Liver (tissue), 3 donors: Measurements from ENCODE around the gene ASIC4.

ENCODE experiments used
- EGR1 ChIP-seq, 2 donors: IDR thresholded peaks; 2 replicates each; pipeline ENCODE4 v1.6.1; 2016 to 2018; ENCODE audit warnings: antibody characterized with exemption in 2 of 2, low read depth in 2 of 2
- GABPA ChIP-seq, 2 donors: IDR thresholded peaks in 1 of 2; conservative IDR thresholded peaks in 1 of 2; 2 replicates each; pipeline ENCODE4 v1.6.1; 2016; ENCODE audit warnings: antibody characterized with exemption in 2 of 2, mild to moderate bottlenecking in 1 of 2, moderate library complexity in 1 of 2
- HNF4A ChIP-seq, 2 donors: conservative IDR thresholded peaks; 2 replicates each; pipeline ENCODE4 v1.6.1; 2016; ENCODE audit warnings: antibody characterized with exemption in 2 of 2, mild to moderate bottlenecking in 2 of 2
- JUND ChIP-seq, 2 donors: IDR thresholded peaks; 2 replicates each; pipeline ENCODE4 v1.6.1; 2016; ENCODE audit warnings: antibody characterized with exemption in 2 of 2
- NR2F2 ChIP-seq: IDR thresholded peaks from 2 replicates; pipeline ENCODE4 v1.6.1; 2016; ENCODE audit warnings: antibody characterized with exemption
- RAD21 ChIP-seq, 2 donors: IDR thresholded peaks; 2 replicates each; pipeline ENCODE4 v1.6.1; 2016; ENCODE audit warnings: antibody characterized with exemption in 2 of 2, mild to moderate bottlenecking in 2 of 2
- SP1 ChIP-seq: IDR thresholded peaks from 2 replicates; pipeline ENCODE4 v1.6.1; 2018; ENCODE audit warnings: antibody characterized with exemption, mild to moderate bottlenecking
- TAF1 ChIP-seq: conservative IDR thresholded peaks from 2 replicates; pipeline ENCODE4 v1.6.1; 2016; ENCODE audit warnings: antibody characterized with exemption, mild to moderate bottlenecking
- YY1 ChIP-seq: IDR thresholded peaks from 2 replicates; pipeline ENCODE4 v1.6.1; 2016; ENCODE audit warnings: antibody characterized with exemption, mild to moderate bottlenecking
- TF ChIP-seq, protein P1 (sequence below): fragments of 150-350 bp; IDR thresholded peaks from 2 replicates; pipeline ENCODE4 v1.5.1; 2017; ENCODE audit warnings: improper control_type of control experiment, low read depth, low read length; ENCODE audit not compliant: missing input control
- TF ChIP-seq, protein P2 (sequence below): IDR thresholded peaks from 2 replicates; pipeline ENCODE4 v1.6.1; 2016; ENCODE audit warnings: antibody characterized with exemption
- TF ChIP-seq, protein P3 (sequence below): IDR thresholded peaks from 2 replicates; pipeline ENCODE4 v1.6.1; 2016; ENCODE audit warnings: antibody characterized with exemption
- TF ChIP-seq, protein P4 (sequence below): IDR thresholded peaks from 2 replicates; pipeline ENCODE4 v1.6.1; 2016; ENCODE audit warnings: antibody characterized with exemption, mild to moderate bottlenecking
- TF ChIP-seq, protein P5 (sequence below): IDR thresholded peaks from 2 replicates; pipeline ENCODE4 v1.6.1; 2016; ENCODE audit warnings: antibody characterized with exemption
- donor health status: healthy.
- donor health status: healthy.

DNA sequence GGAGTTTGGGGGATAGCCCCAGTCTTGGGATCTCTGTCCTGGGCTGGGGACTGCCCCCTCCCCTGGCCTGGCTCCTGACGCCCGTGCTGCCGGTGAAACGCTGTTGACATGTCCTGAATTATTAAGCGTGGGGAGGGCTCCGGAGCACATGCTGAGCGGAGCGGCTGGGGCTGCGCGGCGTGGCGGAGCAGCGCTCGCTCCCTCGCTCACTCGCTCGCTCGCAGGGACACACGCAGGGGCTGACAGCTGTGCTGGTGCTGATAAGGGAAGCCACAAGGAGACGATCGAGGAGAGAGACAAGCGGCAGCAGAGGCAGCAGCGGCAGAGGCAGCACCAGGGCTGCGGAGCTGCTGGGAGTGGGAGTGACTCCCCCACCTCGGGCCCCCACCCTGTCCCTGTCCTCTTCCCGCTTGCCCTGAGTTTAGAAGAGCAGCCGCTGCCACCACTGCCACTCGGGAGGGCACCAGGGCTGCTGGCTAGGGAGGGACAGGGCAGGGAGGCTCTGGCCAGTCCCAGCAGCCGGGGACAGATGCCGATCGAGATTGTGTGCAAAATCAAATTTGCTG lies at the start of gene ASIC4:
- TF ChIP-seq, protein P1, sequence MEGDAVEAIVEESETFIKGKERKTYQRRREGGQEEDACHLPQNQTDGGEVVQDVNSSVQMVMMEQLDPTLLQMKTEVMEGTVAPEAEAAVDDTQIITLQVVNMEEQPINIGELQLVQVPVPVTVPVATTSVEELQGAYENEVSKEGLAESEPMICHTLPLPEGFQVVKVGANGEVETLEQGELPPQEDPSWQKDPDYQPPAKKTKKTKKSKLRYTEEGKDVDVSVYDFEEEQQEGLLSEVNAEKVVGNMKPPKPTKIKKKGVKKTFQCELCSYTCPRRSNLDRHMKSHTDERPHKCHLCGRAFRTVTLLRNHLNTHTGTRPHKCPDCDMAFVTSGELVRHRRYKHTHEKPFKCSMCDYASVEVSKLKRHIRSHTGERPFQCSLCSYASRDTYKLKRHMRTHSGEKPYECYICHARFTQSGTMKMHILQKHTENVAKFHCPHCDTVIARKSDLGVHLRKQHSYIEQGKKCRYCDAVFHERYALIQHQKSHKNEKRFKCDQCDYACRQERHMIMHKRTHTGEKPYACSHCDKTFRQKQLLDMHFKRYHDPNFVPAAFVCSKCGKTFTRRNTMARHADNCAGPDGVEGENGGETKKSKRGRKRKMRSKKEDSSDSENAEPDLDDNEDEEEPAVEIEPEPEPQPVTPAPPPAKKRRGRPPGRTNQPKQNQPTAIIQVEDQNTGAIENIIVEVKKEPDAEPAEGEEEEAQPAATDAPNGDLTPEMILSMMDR: no peak
- TF ChIP-seq, protein P2, sequence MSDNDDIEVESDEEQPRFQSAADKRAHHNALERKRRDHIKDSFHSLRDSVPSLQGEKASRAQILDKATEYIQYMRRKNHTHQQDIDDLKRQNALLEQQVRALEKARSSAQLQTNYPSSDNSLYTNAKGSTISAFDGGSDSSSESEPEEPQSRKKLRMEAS: no peak
- no peak for TF ChIP-seq SP1
- TF ChIP-seq GABPA (IDR thresholded peaks at IDR 0.05 in 1 of 2, conservative IDR thresholded peaks at IDR 0.05 in 1 of 2): no peak
- TF ChIP-seq EGR1 (IDR thresholded peaks at IDR 0.05; ENCODE audit: low read depth in 2 of 2): no peak
- no peak for TF ChIP-seq JUND (IDR thresholded peaks at IDR 0.05)
- no peak for TF ChIP-seq NR2F2
- no peak for TF ChIP-seq YY1
- no peak for TF ChIP-seq RAD21 (IDR thresholded peaks at IDR 0.05)
- TF ChIP-seq, protein P3, sequence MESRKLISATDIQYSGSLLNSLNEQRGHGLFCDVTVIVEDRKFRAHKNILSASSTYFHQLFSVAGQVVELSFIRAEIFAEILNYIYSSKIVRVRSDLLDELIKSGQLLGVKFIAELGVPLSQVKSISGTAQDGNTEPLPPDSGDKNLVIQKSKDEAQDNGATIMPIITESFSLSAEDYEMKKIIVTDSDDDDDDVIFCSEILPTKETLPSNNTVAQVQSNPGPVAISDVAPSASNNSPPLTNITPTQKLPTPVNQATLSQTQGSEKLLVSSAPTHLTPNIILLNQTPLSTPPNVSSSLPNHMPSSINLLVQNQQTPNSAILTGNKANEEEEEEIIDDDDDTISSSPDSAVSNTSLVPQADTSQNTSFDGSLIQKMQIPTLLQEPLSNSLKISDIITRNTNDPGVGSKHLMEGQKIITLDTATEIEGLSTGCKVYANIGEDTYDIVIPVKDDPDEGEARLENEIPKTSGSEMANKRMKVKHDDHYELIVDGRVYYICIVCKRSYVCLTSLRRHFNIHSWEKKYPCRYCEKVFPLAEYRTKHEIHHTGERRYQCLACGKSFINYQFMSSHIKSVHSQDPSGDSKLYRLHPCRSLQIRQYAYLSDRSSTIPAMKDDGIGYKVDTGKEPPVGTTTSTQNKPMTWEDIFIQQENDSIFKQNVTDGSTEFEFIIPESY: no peak
- TF ChIP-seq, protein P4, sequence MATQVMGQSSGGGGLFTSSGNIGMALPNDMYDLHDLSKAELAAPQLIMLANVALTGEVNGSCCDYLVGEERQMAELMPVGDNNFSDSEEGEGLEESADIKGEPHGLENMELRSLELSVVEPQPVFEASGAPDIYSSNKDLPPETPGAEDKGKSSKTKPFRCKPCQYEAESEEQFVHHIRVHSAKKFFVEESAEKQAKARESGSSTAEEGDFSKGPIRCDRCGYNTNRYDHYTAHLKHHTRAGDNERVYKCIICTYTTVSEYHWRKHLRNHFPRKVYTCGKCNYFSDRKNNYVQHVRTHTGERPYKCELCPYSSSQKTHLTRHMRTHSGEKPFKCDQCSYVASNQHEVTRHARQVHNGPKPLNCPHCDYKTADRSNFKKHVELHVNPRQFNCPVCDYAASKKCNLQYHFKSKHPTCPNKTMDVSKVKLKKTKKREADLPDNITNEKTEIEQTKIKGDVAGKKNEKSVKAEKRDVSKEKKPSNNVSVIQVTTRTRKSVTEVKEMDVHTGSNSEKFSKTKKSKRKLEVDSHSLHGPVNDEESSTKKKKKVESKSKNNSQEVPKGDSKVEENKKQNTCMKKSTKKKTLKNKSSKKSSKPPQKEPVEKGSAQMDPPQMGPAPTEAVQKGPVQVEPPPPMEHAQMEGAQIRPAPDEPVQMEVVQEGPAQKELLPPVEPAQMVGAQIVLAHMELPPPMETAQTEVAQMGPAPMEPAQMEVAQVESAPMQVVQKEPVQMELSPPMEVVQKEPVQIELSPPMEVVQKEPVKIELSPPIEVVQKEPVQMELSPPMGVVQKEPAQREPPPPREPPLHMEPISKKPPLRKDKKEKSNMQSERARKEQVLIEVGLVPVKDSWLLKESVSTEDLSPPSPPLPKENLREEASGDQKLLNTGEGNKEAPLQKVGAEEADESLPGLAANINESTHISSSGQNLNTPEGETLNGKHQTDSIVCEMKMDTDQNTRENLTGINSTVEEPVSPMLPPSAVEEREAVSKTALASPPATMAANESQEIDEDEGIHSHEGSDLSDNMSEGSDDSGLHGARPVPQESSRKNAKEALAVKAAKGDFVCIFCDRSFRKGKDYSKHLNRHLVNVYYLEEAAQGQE: no peak
- TF ChIP-seq TAF1: no peak
- TF ChIP-seq, protein P5, sequence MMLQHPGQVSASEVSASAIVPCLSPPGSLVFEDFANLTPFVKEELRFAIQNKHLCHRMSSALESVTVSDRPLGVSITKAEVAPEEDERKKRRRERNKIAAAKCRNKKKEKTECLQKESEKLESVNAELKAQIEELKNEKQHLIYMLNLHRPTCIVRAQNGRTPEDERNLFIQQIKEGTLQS: no peak
- no peak for TF ChIP-seq HNF4A (conservative IDR thresholded peaks at IDR 0.05)
